Epithelial cell of esophagus (primary cell): ENCODE measurements around the gene NF2.

Experiments used
- DNase-seq: peaks from one replicate; pipeline ENCODE4 v3.0.0; 2010; ENCODE audit warnings: low read depth
- H3K4me3 ChIP-seq: 2 replicates; pipeline ENCODE4 v1.5.1; 2011; ENCODE audit warnings: mild to moderate bottlenecking, low read length, control low read depth
- CTCF ChIP-seq: IDR thresholded peaks from 2 replicates; pipeline ENCODE4 v1.5.1; 2011; ENCODE audit warnings: low read depth, mild to moderate bottlenecking, low read length, control low read depth, inconsistent platforms; ENCODE audit not compliant: insufficient read depth; ENCODE audit errors: missing control alignments

The NF2 gene

DNA sequence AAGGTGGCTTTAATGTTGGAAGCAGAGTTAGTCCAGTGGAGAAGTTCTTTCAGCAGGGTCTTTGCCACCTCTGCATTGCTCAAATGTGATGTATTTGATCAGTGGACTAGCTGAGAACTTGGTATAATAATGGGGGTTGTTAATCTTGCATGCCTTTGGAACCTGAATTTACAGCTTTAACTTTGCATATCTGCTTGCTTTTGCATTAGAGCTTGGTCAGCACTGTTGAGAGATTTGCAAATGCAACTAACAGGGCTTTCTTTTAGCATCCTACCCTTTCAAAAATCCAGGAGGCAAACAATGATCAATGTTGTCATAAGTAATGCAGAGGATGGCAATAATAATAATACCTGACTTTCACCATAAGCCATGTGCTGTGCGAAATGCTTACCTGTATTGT is 48.2 kb downstream of the NF2 start:
- H3K4me3 ChIP-seq = no peak overlapping the region
- DNase-seq = no peak
- TF ChIP-seq CTCF = no peak

- no peak overlapping the region for H3K4me3 ChIP-seq
- TF ChIP-seq CTCF = no peak
These were observed 51.0 kb downstream of the NF2 start for GRCh38 chr22:29654420-29654819.

GRCh38 chr22:29654882-29655281 is 51.4 kb downstream of the NF2 start:
- TF ChIP-seq CTCF = no peak
- DNase-seq = no peak
- no peak overlapping the region for H3K4me3 ChIP-seq

More at GRCh38 chr22:29654420-29654819, 51.0 kb downstream of the NF2 start:
- DNase-seq = no peak

DNA sequence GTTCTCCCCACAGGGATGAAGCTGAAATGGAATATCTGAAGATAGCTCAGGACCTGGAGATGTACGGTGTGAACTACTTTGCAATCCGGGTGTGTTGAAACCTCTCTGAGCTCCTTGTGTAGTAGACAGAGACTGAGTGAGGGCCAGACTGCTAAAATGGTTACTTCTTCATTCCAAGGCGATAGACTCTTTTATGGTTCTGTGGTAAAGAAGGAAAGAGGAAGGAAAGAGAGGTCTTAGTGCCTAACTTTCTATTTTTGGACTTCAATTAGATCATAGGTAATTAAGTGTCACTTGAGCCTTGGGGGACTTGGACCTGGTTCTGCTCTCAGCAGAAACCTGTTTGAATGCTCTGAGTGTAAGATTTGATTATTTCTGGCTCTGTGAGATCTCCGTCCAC is 54.7 kb downstream of the NF2 start:
- no peak for DNase-seq
- no peak overlapping the region for H3K4me3 ChIP-seq
- no peak for TF ChIP-seq CTCF

DNA sequence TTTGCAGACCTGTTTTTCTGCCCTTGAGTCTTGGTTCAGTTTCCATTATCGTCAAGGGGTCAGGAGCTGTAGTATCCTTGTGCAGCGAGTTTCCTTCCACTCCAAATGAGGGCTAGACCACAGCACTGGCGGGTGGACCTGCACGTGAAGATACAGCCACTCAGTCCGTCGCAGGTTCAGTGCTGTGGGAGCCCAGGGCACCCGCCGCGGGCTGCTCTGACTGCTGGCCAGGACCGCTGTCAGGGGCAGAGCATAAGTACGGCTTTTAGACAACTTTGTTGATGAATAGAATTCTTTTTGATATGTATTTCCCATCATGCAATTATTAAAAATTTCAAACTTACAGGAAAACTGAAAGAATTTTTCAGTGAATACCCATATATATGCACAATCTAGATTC is 56.6 kb downstream of the NF2 start:
- TF ChIP-seq CTCF = no peak
- no peak for DNase-seq
- no peak overlapping the region for H3K4me3 ChIP-seq

DNA sequence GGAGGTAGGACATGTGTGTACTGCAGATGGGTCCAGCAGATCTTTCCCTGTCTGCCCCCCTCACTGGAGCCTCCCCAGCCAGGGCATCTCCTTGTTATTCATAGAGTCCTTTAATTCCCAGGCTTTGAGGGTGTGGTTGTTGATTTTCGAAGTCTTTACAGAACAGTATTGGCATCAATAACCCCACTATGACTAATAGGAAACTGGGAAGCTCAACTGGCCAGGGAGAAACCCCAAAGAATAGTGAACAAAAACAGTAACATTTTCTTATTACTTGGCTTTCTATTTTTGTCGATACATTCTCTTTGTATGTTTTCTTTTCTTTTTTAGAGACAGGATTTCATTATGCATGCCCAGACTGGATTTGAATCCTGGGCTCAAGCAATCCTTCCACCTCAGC is 57.9 kb downstream of the NF2 start:
- DNase-seq = peak; percentile 61
- no peak for TF ChIP-seq CTCF
- no peak overlapping the region for H3K4me3 ChIP-seq

DNA sequence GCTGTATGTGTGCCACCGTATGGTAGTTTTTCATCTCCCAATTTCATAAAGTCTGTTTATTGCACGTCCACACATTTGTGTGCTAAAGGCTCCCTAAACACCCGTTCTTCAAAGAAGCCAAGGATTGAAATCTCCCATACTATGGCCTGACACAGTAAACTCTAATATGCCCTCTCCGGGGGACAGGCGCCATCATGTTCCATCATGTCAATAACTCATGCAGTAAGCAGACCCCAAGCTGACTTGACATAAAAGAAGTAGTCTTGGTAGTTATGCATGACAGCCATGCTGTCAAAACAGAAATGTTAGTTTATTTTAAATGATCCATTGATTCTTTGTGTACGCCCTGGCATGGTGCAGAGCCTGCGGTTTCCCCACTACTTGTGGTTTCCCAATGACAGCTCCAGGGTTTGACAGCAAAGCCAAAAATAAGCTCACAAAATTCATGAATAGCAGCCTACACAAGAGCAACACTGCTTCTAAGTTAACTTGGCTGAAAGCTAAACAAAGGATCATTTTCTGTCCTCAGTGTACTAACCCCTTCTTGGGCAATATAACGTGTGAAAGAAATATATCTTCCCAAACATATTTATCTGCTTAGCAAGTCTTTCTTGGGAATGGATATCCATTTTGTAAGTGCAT is 59.9 kb downstream of the NF2 start:
- no peak for TF ChIP-seq CTCF
- no peak for DNase-seq
- no peak overlapping the region for H3K4me3 ChIP-seq
